Activated naive CD4-positive, alpha-beta T cell treated with anti-CD3 and anti-CD28 coated beads, Interleukin-2, amount 50 U/mL, for 24 hours (primary cell): ENCODE data around the gene TRIM68.

Experiments used
- H3K27ac Mint-ChIP-seq: one replicate; pipeline ENCODE4 v1.8.0; 2021; ENCODE audit warnings: mild to moderate bottlenecking, mixed read lengths
- H3K27me3 Mint-ChIP-seq: one replicate; pipeline ENCODE4 v1.8.0; 2021; ENCODE audit warnings: mixed read lengths
- H3K36me3 Mint-ChIP-seq: one replicate; pipeline ENCODE4 v1.8.0; 2021; ENCODE audit warnings: mixed read lengths
- H3K4me1 Mint-ChIP-seq: one replicate; pipeline ENCODE4 v1.8.0; 2021; ENCODE audit warnings: mixed read lengths
- H3K4me3 Mint-ChIP-seq: one replicate; pipeline ENCODE4 v1.8.0; 2021; ENCODE audit warnings: mild to moderate bottlenecking, mixed read lengths
- H3K9me3 Mint-ChIP-seq: one replicate; pipeline ENCODE4 v1.8.0; 2021; ENCODE audit warnings: mixed read lengths

TRIM68 gene, protein sequence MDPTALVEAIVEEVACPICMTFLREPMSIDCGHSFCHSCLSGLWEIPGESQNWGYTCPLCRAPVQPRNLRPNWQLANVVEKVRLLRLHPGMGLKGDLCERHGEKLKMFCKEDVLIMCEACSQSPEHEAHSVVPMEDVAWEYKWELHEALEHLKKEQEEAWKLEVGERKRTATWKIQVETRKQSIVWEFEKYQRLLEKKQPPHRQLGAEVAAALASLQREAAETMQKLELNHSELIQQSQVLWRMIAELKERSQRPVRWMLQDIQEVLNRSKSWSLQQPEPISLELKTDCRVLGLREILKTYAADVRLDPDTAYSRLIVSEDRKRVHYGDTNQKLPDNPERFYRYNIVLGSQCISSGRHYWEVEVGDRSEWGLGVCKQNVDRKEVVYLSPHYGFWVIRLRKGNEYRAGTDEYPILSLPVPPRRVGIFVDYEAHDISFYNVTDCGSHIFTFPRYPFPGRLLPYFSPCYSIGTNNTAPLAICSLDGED

DNA sequence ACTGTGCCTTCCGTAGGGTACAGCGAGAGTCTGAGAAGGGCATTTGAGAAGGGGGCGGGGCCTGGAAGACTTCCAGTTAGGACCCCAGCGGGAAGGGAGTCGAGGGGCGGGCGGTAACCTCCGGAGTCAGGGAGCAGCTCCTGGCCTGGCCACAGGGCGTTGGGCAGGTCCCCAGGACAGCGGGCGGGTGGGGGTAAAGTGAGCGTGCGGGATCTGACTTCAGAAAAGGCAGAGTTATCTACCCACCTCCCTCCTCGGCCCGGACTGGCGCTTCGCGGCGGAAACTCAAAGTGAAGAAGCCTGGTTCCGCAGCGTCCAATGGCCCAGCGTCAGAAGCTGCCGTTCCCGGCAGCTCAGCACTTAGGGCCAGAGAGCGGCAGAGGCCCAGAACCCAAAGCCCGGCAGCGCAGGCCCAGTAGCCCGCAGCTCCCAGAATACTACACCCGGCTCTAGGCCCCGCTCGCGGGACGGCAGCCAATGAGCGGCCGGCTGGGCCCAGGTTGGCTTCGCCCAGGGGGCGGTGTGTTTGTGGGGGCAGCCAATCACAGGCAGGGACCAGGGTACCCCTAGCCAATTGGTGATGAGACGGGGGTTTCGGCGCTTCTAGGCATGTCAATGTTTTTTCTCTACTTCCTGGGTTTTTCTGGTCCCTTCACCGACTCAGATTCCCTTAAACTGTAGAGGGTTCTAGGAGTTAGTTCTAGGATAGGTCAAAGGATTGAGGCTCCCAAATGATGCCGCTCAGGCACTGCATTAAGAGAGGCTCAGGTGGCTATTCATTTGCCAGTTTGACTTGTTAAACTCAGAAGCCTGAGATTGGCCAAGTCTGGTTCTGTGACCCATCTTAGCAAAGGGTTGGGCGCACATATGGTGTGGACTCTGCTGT lies at the start of gene TRIM68:
TRIM68 (minus strand) TSS at position 451 of the 886 bp plus-strand sequence. CDS start 2,727 bp downstream, outside the sequence.
- H3K9me3 Mint-ChIP-seq = no peaks in the 10 kb centered on the region
- peak within 1 kb of the TSS; percentile 92 for H3K4me3 Mint-ChIP-seq
- peaks cover 65% of the 10 kb centered on the region for H3K4me1 Mint-ChIP-seq
- peaks cover 2% of the 10 kb centered on the region for H3K36me3 Mint-ChIP-seq
- H3K27me3 Mint-ChIP-seq = no peaks in the 10 kb centered on the region
- peak within 1 kb of the TSS; percentile 80 for H3K27ac Mint-ChIP-seq

GRCh38 chr11:4654635-4655369 lies 46.8 kb upstream of the TRIM68 start:
- Mint-ChIP-seq H3K36me3 (no peaks in the 10 kb centered on the region), H3K9me3 (no peaks in the 10 kb centered on the region), H3K4me1 (no peaks in the 10 kb centered on the region), H3K4me3 (no peak overlapping the region), H3K27ac (no peak overlapping the region), H3K27me3 (peaks cover 5% of the 10 kb centered on the region)

- peaks cover 3% of the 10 kb centered on the region for H3K27me3 Mint-ChIP-seq
- no peak overlapping the region for H3K27ac Mint-ChIP-seq
- H3K4me1 Mint-ChIP-seq = no peaks in the 10 kb centered on the region
- no peaks in the 10 kb centered on the region for H3K36me3 Mint-ChIP-seq
- H3K4me3 Mint-ChIP-seq = no peak overlapping the region
- no peaks in the 10 kb centered on the region for H3K9me3 Mint-ChIP-seq
Measured at GRCh38 chr11:4647766-4648165, 39.7 kb upstream of the TRIM68 start.

- Mint-ChIP-seq H3K4me3 (no peak overlapping the region), H3K4me1 (no peaks in the 10 kb centered on the region), H3K27ac (no peak overlapping the region), H3K9me3 (no peaks in the 10 kb centered on the region), H3K27me3 (peaks cover 3% of the 10 kb centered on the region), H3K36me3 (no peaks in the 10 kb centered on the region)
Measured at GRCh38 chr11:4645974-4646373, 37.9 kb upstream of the TRIM68 start.

DNA sequence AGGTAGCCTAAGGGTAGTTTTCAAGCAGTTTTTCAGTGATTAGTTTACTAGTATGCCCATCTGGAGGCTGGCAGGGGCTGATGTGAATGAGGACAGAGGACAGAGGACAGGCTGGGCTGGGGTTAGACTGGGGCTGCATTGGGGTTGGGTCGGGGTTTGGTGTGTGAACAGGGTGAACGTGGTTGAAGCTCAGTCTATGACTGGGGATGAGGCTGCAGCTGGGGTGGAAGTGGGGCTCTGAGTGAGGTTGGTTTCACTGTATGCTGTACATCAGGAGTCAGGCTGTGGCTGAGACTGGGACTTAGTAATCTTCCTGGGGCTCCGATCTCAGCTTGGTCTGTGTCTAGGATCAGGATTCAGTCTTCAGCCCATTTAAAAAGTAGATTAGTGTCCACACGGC lies 36.2 kb upstream of the TRIM68 start:
- H3K9me3 Mint-ChIP-seq = no peaks in the 10 kb centered on the region
- H3K27me3 Mint-ChIP-seq = no peaks in the 10 kb centered on the region
- H3K4me3 Mint-ChIP-seq = no peak overlapping the region
- H3K36me3 Mint-ChIP-seq = no peaks in the 10 kb centered on the region
- H3K27ac Mint-ChIP-seq = no peak overlapping the region
- H3K4me1 Mint-ChIP-seq = no peaks in the 10 kb centered on the region

- Mint-ChIP-seq H3K36me3 (no peaks in the 10 kb centered on the region), H3K27me3 (no peaks in the 10 kb centered on the region), H3K4me1 (no peaks in the 10 kb centered on the region), H3K4me3 (no peak within 1 kb of the TSS), H3K9me3 (no peaks in the 10 kb centered on the region), H3K27ac (no peak within 1 kb of the TSS)
Measured at GRCh38 chr11:4643682-4644081, 35.7 kb upstream of the TRIM68 start, which contains the start of gene OR51E1. OR51E1 (plus strand) TSS chr11:4643982; CDS start chr11:4652527, 8,545 bp downstream.

DNA sequence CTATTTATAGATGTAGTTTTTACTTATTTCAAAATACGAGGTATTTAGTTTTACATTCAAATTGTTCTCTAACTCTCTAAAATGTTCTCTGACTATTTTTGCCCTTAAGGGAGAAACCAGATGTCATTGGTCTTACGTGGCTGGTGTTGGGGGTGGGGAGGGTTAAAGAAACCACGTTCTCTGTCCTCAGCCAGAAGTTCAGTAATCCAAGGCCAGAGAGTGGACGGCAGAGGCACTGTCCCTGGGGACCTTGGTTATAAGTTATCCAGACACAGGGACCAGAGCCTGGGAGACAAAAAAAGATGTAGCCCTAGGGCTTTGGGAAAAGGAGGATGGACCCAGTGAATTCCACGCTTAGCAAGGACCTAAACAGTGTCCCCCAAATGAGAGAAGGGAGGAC lies 35.0 kb upstream of the TRIM68 start:
- H3K4me3 Mint-ChIP-seq = no peak overlapping the region
- no peaks in the 10 kb centered on the region for H3K36me3 Mint-ChIP-seq
- H3K9me3 Mint-ChIP-seq = no peaks in the 10 kb centered on the region
- no peaks in the 10 kb centered on the region for H3K4me1 Mint-ChIP-seq
- H3K27ac Mint-ChIP-seq = no peak overlapping the region
- no peaks in the 10 kb centered on the region for H3K27me3 Mint-ChIP-seq

DNA sequence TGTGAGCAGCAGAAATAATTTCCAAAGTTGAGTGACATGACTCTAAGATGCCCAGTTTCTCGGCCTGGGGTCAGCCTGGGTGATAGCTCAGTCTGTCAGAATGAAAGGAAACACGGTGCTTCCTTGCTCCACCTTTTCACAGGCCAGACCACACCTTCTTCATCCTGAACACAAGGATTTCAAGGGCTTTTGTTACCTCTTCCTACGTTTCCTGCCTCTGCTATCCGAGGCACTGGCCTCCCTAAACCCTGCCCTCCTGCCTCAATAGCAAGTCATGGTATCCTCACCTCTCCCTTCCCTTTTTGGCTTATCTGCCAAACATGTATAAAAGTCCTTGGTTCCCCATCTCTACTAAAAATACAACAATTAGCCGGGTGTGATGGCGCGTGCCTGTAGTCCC lies 34.0 kb upstream of the TRIM68 start:
- Mint-ChIP-seq H3K27me3 (no peaks in the 10 kb centered on the region), H3K9me3 (no peaks in the 10 kb centered on the region), H3K36me3 (no peaks in the 10 kb centered on the region), H3K27ac (no peak overlapping the region), H3K4me1 (no peaks in the 10 kb centered on the region), H3K4me3 (no peak overlapping the region)

DNA sequence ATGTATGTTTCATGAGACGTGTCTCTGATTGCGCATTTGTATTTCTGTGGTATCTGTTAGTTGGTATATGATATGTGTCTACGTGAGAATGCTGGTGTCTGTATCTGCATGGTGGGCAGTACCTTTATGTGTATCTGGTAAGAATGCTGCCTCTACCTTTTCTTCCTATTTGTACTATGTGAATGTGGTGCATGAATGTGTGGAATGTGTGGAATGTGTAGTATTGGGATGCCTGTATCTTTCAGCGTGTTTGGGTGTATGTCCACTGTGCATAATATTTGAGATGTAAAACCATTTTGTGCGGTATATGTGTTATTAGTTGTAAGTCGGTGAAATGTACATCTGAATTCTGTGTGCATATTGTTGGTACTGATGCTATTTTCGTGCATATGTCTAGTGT lies 33.5 kb upstream of the TRIM68 start:
- Mint-ChIP-seq H3K27me3 (no peaks in the 10 kb centered on the region), H3K36me3 (no peaks in the 10 kb centered on the region), H3K4me1 (no peaks in the 10 kb centered on the region)

GRCh38 chr11:4639931-4640330 lies 31.9 kb upstream of the TRIM68 start:
- H3K27me3 Mint-ChIP-seq = no peaks in the 10 kb centered on the region
- H3K36me3 Mint-ChIP-seq = no peaks in the 10 kb centered on the region
- no peaks in the 10 kb centered on the region for H3K9me3 Mint-ChIP-seq
- no peaks in the 10 kb centered on the region for H3K4me1 Mint-ChIP-seq
- H3K27ac Mint-ChIP-seq = no peak overlapping the region
- no peak overlapping the region for H3K4me3 Mint-ChIP-seq

More for the DNA sequence above, 33.5 kb upstream of the TRIM68 start:
- no peak overlapping the region for H3K4me3 Mint-ChIP-seq
- H3K9me3 Mint-ChIP-seq = no peaks in the 10 kb centered on the region
- H3K27ac Mint-ChIP-seq = no peak overlapping the region

GRCh38 chr11:4637662-4638047 lies 29.6 kb upstream of the TRIM68 start:
- Mint-ChIP-seq H3K36me3 (no peaks in the 10 kb centered on the region), H3K4me1 (no peaks in the 10 kb centered on the region), H3K9me3 (no peaks in the 10 kb centered on the region), H3K27ac (no peak overlapping the region), H3K4me3 (no peak overlapping the region), H3K27me3 (no peaks in the 10 kb centered on the region)

GRCh38 chr11:4636962-4637661 lies 29.1 kb upstream of the TRIM68 start, which contains the start of gene OR51D1:
OR51D1 (plus strand) TSS chr11:4637477; CDS start chr11:4639791, 2,314 bp downstream.
- no peaks in the 10 kb centered on the region for H3K36me3 Mint-ChIP-seq
- no peak within 1 kb of the TSS for H3K4me3 Mint-ChIP-seq
- no peaks in the 10 kb centered on the region for H3K4me1 Mint-ChIP-seq
- no peaks in the 10 kb centered on the region for H3K9me3 Mint-ChIP-seq
- H3K27me3 Mint-ChIP-seq = no peaks in the 10 kb centered on the region
- no peak within 1 kb of the TSS for H3K27ac Mint-ChIP-seq

DNA sequence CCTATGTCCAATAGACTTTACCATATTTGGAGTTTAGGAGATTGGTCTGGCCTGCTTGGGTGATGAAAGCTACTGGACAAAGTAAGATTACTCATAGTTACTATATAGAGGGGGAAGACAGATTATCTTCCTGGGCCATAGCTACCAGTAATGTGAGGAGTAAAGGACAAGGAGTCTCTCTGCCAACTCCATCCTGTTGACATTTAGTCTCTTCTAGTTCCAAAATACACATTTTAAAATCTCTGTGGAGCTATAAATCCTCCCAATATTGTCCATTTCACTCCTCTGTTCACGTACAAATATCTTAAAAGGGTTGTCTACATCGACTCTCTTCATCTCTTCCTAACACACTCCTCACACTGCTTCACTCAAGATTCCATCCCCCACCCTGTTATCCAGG lies 28.1 kb upstream of the TRIM68 start:
- no peaks in the 10 kb centered on the region for H3K9me3 Mint-ChIP-seq
- no peaks in the 10 kb centered on the region for H3K4me1 Mint-ChIP-seq
- no peak overlapping the region for H3K27ac Mint-ChIP-seq
- no peak overlapping the region for H3K4me3 Mint-ChIP-seq
- peaks cover 7% of the 10 kb centered on the region for H3K27me3 Mint-ChIP-seq
- H3K36me3 Mint-ChIP-seq = no peaks in the 10 kb centered on the region

DNA sequence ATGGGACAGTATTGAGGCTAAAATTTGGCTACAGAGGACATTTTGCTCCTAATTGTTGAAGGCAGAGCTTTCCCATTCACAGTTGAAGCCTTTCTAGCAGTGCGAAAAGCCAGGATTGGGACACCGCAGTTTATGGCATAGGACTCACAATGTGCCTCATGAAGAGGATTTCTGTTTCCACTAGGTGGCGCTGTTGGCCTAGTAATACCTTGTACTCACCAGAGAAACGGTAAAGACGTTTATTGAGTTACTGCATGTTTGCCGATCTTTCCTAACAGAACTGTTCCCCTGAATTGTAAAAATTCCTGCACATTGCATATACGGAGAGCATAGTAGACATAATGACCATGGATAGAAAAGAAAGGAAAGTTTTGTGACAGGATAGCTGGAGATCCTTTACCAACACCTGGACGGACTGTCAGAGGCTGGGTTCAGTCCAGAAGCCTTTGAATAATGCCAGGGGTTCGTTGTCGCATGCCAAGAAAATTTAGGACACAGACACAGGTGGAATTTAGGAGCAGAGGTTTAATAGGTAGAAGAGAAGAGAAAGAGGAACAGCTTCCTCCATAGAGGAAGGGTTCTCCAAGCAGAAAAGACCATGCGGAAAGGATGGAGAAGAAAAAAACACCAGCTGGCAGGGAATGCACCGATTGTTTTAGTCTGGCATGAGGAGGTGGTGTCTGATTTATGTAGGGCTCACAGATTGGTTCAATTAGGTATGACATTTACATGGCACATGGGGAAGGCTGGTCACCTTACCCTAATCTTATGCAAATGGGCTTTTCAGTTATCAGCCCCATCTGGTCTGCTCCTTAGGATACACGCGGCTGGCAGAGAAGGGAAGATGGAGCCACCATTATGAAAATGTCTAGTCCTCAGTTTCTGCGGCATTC lies 18.4 kb upstream of the TRIM68 start:
- Mint-ChIP-seq H3K27ac (peak overlapping the region; percentile 57), H3K4me3 (no peak overlapping the region), H3K9me3 (peaks cover 13% of the 10 kb centered on the region), H3K36me3 (peaks cover 10% of the 10 kb centered on the region), H3K4me1 (no peaks in the 10 kb centered on the region), H3K27me3 (peaks cover 37% of the 10 kb centered on the region)
